Measurements from ENCODE around the gene CDYL. TPM values are rescaled to one million over a fixed set of nuclear protein-coding genes. Genes with fewer than 3 reads are reported as not detected.
A peak's percentile ranks its signal among the peaks of the same experiment; 100 is the strongest.

Gene CDYL
- total RNA-seq, 1 experiment from 2014 or later = 38.4 TPM

DNA sequence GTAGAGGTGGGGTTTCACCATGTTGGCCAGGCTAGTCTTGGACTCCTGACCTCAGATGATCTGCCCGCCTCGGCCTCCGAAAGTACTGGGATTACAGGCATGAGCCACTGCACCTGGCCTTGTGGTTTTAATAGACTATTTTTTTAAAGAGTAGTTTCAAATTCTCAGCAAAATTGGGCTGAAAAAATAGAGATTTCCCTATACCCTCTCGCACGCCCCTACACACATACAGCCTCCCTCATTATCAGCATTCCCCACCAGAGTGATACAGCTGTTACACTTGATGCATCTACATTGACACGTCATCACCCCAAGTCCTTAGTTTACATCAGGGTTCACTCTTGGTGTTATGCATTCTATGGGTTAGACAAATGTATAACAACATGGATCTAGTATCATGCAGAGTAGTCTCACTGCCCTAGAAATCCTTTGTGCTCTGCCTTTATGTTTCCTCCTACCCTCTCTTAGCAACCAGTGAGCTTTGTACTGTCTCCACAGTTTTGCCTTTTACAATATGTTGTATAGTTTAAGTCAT is 103.6 kb downstream of the CDYL start:
- 0 out of 2 replicates have a peak, but pooled peaks cover 12% of the 10 kb centered on the region for H4K20me1 ChIP-seq (ENCODE audit: low read length)
- intact Hi-C loops (cut with micrococcal nuclease) = loop anchor here (1.0 kb wide), 1 partner anchor 30 kb away; no protein-coding TSS in a partner anchor
- H3K79me2 ChIP-seq (ENCODE audit: low read length) = peaks cover 94% of the 10 kb centered on the region
- no peak overlapping the region for H3K9ac ChIP-seq (ENCODE audit: low read length)
- H3K4me2 ChIP-seq (ENCODE audit: low read length) = peak overlapping the region; percentile 76
- no peaks in the 10 kb centered on the region for H3K9me2 ChIP-seq (replicated peaks; ENCODE audit: low read length)
- no peaks in the 10 kb centered on the region for H3F3A ChIP-seq (ENCODE audit: low read length, unreplicated experiment)
- H3K9me3 ChIP-seq (ENCODE audit: low read length) = no peaks in the 10 kb centered on the region
- H3K4me1 ChIP-seq (ENCODE audit: insufficient read depth, low read length) = peaks cover 21% of the 10 kb centered on the region
- no peak overlapping the region for H2AFZ ChIP-seq (ENCODE audit: low read length)
- H3K36me3 ChIP-seq (ENCODE audit: low read depth, low read length) = no peaks in the 10 kb centered on the region
- no peak for DNase-seq
- no TSS peak for BruUV-seq (replicated peaks)
- H3K4me3 ChIP-seq (ENCODE audit: low read length) = no peak overlapping the region; the same call in 1 of the 2 replicates
- ChIA-PET CTCF (no interaction called here), POLR2A (ENCODE audit: unreplicated experiment) (interaction anchor here (0.7 kb wide), 1 partner anchor 51 kb away, joined by 3 read pairs; no protein-coding TSS in a partner anchor)
- TF ChIP-seq EZH2phosphoT487 (IDR thresholded peaks at IDR 0.05; ENCODE audit: borderline replicate concordance, low read length) = no peak
- no peak for TF ChIP-seq EZH2 (IDR thresholded peaks at IDR 0.05; ENCODE audit: low read length, unreplicated experiment)
- TF ChIP-seq, protein P1, sequence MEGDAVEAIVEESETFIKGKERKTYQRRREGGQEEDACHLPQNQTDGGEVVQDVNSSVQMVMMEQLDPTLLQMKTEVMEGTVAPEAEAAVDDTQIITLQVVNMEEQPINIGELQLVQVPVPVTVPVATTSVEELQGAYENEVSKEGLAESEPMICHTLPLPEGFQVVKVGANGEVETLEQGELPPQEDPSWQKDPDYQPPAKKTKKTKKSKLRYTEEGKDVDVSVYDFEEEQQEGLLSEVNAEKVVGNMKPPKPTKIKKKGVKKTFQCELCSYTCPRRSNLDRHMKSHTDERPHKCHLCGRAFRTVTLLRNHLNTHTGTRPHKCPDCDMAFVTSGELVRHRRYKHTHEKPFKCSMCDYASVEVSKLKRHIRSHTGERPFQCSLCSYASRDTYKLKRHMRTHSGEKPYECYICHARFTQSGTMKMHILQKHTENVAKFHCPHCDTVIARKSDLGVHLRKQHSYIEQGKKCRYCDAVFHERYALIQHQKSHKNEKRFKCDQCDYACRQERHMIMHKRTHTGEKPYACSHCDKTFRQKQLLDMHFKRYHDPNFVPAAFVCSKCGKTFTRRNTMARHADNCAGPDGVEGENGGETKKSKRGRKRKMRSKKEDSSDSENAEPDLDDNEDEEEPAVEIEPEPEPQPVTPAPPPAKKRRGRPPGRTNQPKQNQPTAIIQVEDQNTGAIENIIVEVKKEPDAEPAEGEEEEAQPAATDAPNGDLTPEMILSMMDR (conservative IDR thresholded peaks at IDR 0.05; ENCODE audit: low read depth, low read length) = no peak
- peak overlapping the region; percentile 62 for H3K27ac ChIP-seq (ENCODE audit: low read length)
- ATAC-seq = peak; percentile 67
- H3K27me3 ChIP-seq (ENCODE audit: low read length) = no peaks in the 10 kb centered on the region

DNA sequence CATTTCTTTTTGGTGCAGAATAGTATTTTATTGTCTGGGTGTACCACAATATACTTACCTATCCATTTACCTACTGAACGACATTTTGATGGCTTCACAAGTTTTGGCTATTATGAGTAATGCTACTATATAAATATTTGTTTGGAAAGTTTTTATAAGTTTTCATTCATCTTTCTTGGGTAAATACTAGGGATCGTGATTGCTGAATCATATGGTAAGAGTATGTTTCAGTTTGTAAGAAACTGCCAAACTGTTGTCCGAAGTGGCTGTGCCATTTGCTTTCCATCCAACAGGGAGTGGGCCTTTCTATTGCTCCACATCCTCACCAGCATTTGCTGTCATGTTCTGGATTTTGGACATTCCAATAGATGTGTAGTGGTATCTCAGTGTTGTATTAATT is 104.2 kb downstream of the CDYL start:
- TF ChIP-seq EZH2 (IDR thresholded peaks at IDR 0.05; ENCODE audit: low read length, unreplicated experiment) (no peak), EZH2phosphoT487 (IDR thresholded peaks at IDR 0.05; ENCODE audit: borderline replicate concordance, low read length) (no peak)
- TF ChIP-seq, protein P1 (conservative IDR thresholded peaks at IDR 0.05; ENCODE audit: low read depth, low read length) = no peak
- BruUV-seq (replicated peaks) = no TSS peak
- no peaks in the 10 kb centered on the region for H3K9me2 ChIP-seq (replicated peaks; ENCODE audit: low read length)
- no peaks in the 10 kb centered on the region for H3F3A ChIP-seq (ENCODE audit: low read length, unreplicated experiment)
- H2AFZ ChIP-seq (ENCODE audit: low read length) = no peak overlapping the region
- DNase-seq (peak; percentile 88), ATAC-seq (peak; percentile 94)
- no peaks in the 10 kb centered on the region for H3K9me3 ChIP-seq (ENCODE audit: low read length)
- ChIA-PET POLR2A (ENCODE audit: unreplicated experiment) (interaction anchor here (0.7 kb wide), 1 partner anchor 50 kb away, joined by 3 read pairs; no protein-coding TSS in a partner anchor), CTCF (no interaction called here)
- peak overlapping the region; percentile 76 for H3K4me2 ChIP-seq (ENCODE audit: low read length)
- peak overlapping the region; percentile 48 for H3K4me3 ChIP-seq (ENCODE audit: low read length)
- peak overlapping the region; percentile 68 for H3K27ac ChIP-seq (ENCODE audit: low read length)
- 0 out of 2 replicates have a peak, but pooled peaks cover 12% of the 10 kb centered on the region for H4K20me1 ChIP-seq (ENCODE audit: low read length)
- H3K79me2 ChIP-seq (ENCODE audit: low read length) = peaks cover 94% of the 10 kb centered on the region
- no peaks in the 10 kb centered on the region for H3K36me3 ChIP-seq (ENCODE audit: low read depth, low read length)
- no peaks in the 10 kb centered on the region for H3K27me3 ChIP-seq (ENCODE audit: low read length)
- intact Hi-C loops (cut with micrococcal nuclease) = loop anchor here (1.0 kb wide), 1 partner anchor 30 kb away; no protein-coding TSS in a partner anchor
- no peak overlapping the region for H3K9ac ChIP-seq (ENCODE audit: low read length)
- peaks cover 21% of the 10 kb centered on the region for H3K4me1 ChIP-seq (ENCODE audit: insufficient read depth, low read length)

DNA sequence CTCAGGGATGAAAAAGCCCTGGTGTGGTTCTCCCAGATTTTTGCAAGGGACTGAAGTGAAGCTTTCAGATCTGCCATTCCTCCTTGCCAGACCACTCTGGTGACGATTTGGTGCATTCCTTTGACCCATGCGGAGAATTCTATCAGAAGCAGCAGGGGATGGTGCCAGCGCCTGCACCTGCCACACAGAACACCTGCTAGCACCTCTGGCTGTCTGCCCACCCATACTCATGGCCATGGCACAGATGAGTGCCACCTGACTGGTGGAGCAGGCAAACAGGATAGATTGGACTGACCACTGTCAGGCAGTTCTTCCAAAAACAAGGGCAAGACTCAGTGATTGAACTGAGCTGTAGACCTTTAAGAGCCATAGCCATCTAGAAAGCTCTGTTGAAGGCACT is 107.1 kb downstream of the CDYL start:
- no peak for TF ChIP-seq EZH2 (IDR thresholded peaks at IDR 0.05; ENCODE audit: low read length, unreplicated experiment)
- no peak for TF ChIP-seq EZH2phosphoT487 (IDR thresholded peaks at IDR 0.05; ENCODE audit: borderline replicate concordance, low read length)
- H3K79me2 ChIP-seq (ENCODE audit: low read length) = peaks cover 94% of the 10 kb centered on the region

More for the DNA sequence above, 107.1 kb downstream of the CDYL start:
- Histone ChIP-seq H3K36me3 (ENCODE audit: low read depth, low read length) (no peaks in the 10 kb centered on the region), H3K4me2 (ENCODE audit: low read length) (no peak overlapping the region), H3K9me3 (ENCODE audit: low read length) (no peaks in the 10 kb centered on the region), H3K27ac (ENCODE audit: low read length) (no peak overlapping the region), H3K27me3 (ENCODE audit: low read length) (no peaks in the 10 kb centered on the region), H3F3A (ENCODE audit: low read length, unreplicated experiment) (no peaks in the 10 kb centered on the region), H3K9me2 (replicated peaks; ENCODE audit: low read length) (no peaks in the 10 kb centered on the region), H3K4me3 (ENCODE audit: low read length) (no peak overlapping the region), H4K20me1 (ENCODE audit: low read length) (0 out of 2 replicates have a peak, but pooled peaks cover 4% of the 10 kb centered on the region), H3K9ac (ENCODE audit: low read length) (no peak overlapping the region), H2AFZ (ENCODE audit: low read length) (no peak overlapping the region), H3K4me1 (ENCODE audit: insufficient read depth, low read length) (peaks cover 21% of the 10 kb centered on the region)
- DNase-seq (no peak), ATAC-seq (no peak)
- no TSS peak for BruUV-seq (replicated peaks)
- intact Hi-C loops (cut with micrococcal nuclease) = no loop called here
- ChIA-PET CTCF (no interaction called here), POLR2A (ENCODE audit: unreplicated experiment) (no interaction called here)

Data from PC-3 (cell line).